GM04503 (cell line): ENCODE measurements around the gene IL32.

Experiments used
- DNase-seq: peaks from one replicate; pipeline ENCODE4 v3.0.0-alpha.2; 2012; ENCODE audit warnings: low read depth

The IL32 gene

DNA sequence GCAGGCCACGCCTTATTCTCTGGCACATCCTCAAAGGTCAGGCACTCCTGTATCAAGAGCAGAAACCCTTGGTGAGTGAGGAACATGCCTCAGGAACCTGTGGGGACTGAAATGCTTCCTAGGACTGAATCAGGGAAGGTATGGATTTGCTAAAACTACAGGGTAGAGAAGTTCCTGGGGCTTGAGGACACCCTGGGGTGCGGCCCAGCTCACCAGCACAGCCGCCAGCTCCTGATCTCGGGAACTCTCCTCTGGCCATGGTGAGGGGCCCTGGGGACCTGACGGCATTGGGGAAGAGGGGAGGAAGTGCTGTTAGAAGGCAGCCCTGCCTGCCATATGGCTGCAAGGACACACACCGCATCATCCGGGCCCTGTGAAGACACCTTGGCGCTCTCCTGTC is 26.1 kb downstream of the IL32 start:
- no peak for DNase-seq

DNA sequence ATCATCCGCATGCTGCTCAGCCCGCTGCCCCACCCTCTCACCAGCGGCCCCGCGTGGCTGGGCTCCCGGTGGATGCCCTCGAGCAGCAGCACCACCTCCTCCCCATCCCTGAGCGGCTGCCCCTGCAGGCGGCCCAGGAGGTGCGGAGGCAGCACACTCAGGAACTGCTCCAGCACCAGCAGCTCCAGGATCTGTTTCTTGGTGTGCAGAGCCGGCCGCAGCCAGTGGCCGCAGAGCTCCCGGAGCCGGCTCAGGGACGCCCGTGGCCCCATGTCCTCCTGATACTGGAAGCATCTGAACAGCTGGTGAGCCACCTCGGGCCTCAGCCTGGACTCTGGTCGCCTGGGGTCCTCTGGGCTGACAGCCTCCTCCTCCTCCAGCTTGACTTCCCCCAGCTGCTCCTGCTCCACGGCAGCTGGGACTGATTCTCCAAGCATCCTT is 27.1 kb downstream of the IL32 start:
- no peak for DNase-seq

GRCh38 chr16:3094289-3095027 is 29.0 kb downstream of the IL32 start:
- DNase-seq: no peak

DNA sequence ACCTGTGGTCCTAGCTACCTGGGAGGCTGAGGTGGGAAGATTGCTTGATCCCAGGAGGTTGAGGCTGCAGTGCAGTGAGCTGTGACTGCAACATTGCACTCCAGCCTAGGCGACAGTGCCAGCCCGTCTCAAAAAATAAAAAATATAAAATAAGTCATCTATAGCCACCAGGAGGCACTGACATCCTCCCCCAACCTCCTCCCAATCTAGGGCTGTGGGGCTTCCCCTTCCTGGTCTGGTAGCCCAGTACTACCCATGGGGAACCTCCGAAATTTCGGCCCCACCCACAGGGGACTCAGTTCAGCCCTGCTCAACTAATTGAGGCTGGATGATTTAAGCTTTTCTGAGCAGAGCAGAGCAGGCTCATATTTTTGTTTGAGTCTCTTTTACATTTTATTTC is 30.4 kb downstream of the IL32 start:
- no peak for DNase-seq

DNA sequence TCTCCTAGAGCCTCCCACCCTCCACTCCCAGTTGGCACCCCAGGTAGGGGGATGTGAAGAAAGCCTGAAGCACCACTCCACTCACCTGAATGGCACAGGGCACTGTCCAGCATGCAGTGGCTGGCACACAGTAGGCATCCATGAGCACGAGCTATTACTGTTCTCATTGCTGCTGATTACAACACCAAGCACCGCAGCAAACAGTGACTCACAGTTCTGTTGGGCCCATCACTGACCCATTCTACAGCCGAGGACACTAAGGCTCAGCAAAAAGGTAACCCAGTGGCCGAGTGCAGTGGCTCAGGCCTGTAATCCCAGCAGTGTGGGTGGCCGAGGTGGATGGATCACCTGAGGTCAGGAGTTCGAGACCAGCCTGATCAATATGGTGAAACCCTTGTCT is 30.9 kb downstream of the IL32 start:
- DNase-seq: no peak

- DNase-seq: no peak
These were observed 31.8 kb downstream of the IL32 start for GRCh38 chr16:3097266-3097665.

- no peak for DNase-seq
These were observed 33.3 kb downstream of the IL32 start, which contains the start of gene ZSCAN10 for GRCh38 chr16:3098459-3099394. ZSCAN10 (minus strand) TSS chr16:3099294; CDS start chr16:3092937, 6,357 bp downstream.

GRCh38 chr16:3099395-3099731 is 33.9 kb downstream of the IL32 start:
- DNase-seq: no peak

GRCh38 chr16:3099732-3100499 is 34.5 kb downstream of the IL32 start:
- no peak for DNase-seq

GRCh38 chr16:3101018-3101840 is 35.8 kb downstream of the IL32 start:
- no peak for DNase-seq

DNA sequence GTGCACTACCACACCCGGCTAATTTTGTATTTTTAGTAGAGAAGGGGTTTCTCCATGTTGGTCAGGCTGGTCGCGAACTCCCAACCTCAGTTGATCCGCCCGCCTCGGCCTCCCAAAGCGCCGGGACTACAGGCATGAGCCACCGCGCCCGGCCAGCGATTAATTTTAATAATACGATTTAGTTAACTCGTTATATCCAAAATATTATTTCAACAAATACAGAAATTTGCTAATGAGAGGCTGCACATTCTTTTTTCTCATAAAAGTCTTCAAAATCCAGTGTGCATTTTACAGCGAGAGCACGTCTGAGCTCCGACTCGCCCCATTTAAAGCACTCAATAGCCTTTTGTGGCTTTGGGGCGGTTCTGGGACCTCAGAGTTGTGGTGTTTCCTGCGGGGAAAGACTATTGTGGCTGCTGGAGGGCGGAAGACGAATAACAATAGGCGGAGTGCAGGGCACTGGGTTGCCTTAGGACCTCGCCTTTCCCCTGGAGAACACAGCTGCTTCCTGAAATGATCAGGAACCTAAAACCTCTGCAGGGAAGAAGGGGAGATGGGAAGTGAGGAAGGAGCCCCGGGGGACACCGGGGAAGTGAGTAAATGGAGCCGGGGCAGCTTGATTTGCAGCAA is 36.5 kb downstream of the IL32 start:
- DNase-seq: no peak

GRCh38 chr16:3106205-3106928 is 40.9 kb downstream of the IL32 start:
- no peak for DNase-seq

DNA sequence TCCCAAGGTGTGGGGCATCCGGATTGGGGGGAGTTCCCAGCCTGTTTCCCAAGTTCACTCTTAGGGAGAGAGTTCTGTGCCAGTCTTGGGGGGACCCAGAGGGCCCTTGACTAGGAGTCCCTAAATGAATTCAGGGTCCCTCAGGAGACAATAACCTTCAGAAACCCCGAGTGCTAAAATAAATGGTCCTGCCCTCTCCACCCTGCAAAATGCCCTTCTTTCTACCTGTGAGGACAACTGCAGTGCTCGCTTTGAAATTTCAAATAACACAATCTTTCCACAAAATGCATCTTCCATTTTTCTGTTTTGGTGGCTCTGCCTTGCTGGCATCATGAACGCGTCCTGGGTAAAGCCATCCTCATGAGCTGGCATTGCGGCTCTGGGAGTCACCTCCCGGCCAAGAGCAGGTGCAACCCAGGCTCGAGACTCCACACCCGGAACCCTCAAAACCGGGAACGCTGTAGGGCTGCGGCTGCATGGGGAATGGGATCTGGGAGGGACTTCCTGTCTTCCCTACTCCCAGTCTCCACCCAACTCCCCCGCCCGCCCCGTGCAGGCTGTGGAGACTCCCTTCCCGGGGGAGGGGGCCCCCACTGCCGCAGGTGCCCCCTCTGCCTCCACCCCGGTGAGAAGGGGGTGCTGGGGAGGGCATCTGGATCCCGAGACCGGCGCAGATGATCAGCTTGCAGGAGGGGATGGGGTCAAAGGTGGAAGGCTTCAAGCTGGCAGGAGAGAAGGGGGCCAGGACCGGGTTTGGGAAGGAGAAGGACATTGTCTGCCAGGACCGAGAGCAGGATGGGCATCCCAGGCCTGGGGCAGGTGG is 46.8 kb downstream of the IL32 start, which contains the start of gene ZNF205:
Gene ZNF205, plus strand, starts transcription at position 529 of the 823 bp plus-strand sequence. CDS start 845 bp downstream, outside the sequence.
- no peak for DNase-seq

DNA sequence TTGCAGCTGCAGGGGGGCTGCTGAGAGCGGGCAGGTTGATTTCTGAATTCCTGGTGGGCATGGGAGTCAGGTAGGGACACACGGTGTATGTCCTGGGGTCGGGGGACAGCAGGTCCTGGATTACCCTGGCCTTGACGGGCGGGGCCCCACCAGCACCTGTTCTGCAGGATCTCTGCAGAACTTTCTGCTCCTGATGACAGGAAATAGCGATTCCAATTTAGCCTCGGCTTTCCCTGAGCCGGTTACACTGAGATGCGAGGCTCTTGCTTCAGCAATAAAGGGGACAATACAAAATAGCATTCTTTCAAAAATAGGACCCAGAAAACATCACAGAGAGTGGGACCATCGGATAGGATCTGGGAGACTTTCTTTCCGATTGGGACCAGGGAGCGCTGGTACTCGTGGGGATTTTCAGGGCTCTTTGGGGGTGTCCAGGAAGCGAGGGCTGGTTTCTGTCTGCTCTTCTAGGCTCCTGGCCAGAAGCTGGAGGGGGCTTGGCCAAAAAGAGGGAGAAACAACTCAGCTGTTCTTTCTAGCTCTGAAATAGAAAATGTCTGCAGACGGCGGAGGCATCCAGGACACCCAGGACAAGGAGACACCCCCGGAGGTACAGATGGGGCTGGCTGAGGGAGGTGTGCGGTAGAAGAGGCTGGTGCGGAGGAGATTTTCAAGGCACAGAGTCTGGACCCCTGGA is 47.6 kb downstream of the IL32 start:
- DNase-seq: no peak

DNA sequence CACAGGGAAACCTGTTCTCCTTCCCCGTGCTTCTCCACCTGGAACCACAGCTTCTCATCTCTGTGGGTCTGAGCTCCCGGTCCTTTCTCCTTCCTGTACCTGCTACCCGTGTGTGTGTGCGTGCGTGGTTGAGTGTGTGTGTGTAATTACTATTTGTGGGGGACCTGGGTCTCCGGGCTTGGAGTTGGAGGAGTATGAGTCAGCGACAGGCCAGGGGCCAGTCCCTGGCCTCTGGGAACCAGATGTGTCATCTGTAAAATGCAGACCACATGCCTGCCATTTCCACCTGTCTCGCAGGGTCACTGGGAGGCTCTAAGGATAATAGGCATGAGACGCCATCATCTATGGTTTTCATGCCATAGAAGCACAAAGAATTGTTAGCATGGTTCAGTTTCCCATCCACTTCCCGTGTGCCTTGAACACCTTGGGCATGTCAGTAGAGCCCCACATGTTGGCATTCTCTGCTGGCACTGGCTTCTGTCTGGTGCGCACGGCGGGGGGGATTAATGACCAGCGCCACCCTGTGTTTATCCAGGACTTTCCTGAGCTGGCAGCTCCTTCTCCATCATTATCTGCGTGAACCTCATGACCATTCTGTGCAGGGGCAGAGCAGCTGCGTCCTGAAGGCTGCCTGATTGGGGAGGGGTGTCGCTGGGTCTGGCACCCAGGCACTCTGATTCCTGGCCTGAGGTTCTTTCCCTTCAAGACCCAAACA is 48.5 kb downstream of the IL32 start:
- DNase-seq: no peak

GRCh38 chr16:3115003-3115402 is 49.6 kb downstream of the IL32 start:
- no peak for DNase-seq

- DNase-seq: no peak
These were observed 50.1 kb downstream of the IL32 start for GRCh38 chr16:3115561-3115960.

DNA sequence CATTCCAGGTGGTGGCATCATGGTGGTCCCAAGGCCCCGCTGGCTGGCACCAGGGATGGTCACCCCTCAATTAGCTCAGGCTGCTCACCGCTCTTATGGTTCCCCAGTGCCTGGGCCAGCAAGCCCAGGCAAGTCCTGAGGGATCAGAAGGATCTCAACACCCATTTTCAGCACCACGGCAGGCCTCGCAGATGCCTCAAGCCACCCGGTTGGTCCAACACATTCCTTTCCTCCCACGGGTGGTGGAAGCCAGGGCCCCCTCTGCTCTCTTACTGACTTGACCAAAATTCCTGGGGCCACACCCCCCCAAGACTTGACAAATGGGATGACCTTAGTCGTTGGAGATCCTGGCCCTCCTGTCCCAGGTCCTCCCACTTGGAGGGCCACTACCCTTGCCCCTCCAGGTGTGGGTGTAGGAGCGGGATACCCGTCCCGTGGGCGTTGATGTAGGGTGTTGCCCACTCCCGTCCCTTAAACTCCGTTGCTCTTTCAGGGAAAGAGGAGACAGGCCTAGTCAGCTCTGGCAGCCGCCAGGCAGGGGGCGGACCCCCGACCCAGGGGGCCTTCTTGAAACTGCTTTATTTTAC is 52.9 kb downstream of the IL32 start:
- DNase-seq: no peak
